Gastrocnemius medialis (tissue), 4 donors: Measurements from ENCODE around the gene CTBP1.

Experiments used
- CTCF ChIP-seq, 5 experiments: fragments of 450-650 bp in 3 of 5; fragments of 200-600 bp in 2 of 5; sonication (generic) in 2 of 5; IDR thresholded peaks in 4 of 5; conservative IDR thresholded peaks in 1 of 5; 1 replicate in 4 of 5; 2 replicates in 1 of 5; pipeline ENCODE4 v1.5.1; 2016 to 2019; ENCODE audit warnings: antibody characterized with exemption in 5 of 5, mild to moderate bottlenecking in 3 of 5, moderate library complexity in 3 of 5
- POLR2A ChIP-seq, 2 donors: fragments of 450-650 bp; IDR thresholded peaks; one replicate each; pipeline ENCODE4 v1.6.1; 2017; ENCODE audit warnings: antibody characterized with exemption in 2 of 2, mild to moderate bottlenecking in 2 of 2, moderate library complexity in 2 of 2

- TF ChIP-seq POLR2A (IDR thresholded peaks at IDR 0.05) (no peak), CTCF (IDR thresholded peaks at IDR 0.05 in 4 of 5, conservative IDR thresholded peaks at IDR 0.05 in 1 of 5) (no peak)
Observed at GRCh38 chr4:1246111-1246881, 2.6 kb downstream of the CTBP1 start.
